ENCODE measurements around the gene PCBD2.
"Not testable (repeated sequence)": the region's sequence is repeated elsewhere in the genome, so short reads cannot be mapped to it uniquely, and the experiment has no call there.

Gene PCBD2

GRCh38 chr5:134906811-134907210 lies 1.9 kb downstream of the PCBD2 start:
- DNase-seq (ENCODE audit: low spot score), result no peak

- not testable (repeated sequence) for DNase-seq (ENCODE audit: low spot score)
Observed at GRCh38 chr5:134910752-134911151, 5.8 kb downstream of the PCBD2 start.

- DNase-seq (ENCODE audit: low spot score), result no peak
Observed at GRCh38 chr5:134911285-134912206, 6.6 kb downstream of the PCBD2 start.

GRCh38 chr5:134913254-134913653 lies 8.3 kb downstream of the PCBD2 start:
- DNase-seq (ENCODE audit: low spot score), result no peak

GRCh38 chr5:134913795-134914194 lies 8.9 kb downstream of the PCBD2 start:
- no peak for DNase-seq (ENCODE audit: low spot score)

- no peak for DNase-seq (ENCODE audit: low spot score)
Observed at GRCh38 chr5:134917070-134917815, 12.3 kb downstream of the PCBD2 start.

GRCh38 chr5:134918861-134919260 lies 13.9 kb downstream of the PCBD2 start:
- no peak for DNase-seq (ENCODE audit: low spot score)

GRCh38 chr5:134920848-134921575 lies 16.1 kb downstream of the PCBD2 start:
- no peak for DNase-seq (ENCODE audit: low spot score)

- DNase-seq (ENCODE audit: low spot score), result no peak
Observed at GRCh38 chr5:134932508-134932907, 27.6 kb downstream of the PCBD2 start.

- DNase-seq (ENCODE audit: low spot score), result no peak
Observed at GRCh38 chr5:134934202-134934601, 29.3 kb downstream of the PCBD2 start.

- no peak for DNase-seq (ENCODE audit: low spot score)
Observed at GRCh38 chr5:134935711-134936602, 31.0 kb downstream of the PCBD2 start.

- no peak for DNase-seq (ENCODE audit: low spot score)
Observed at GRCh38 chr5:134937526-134937925, 32.6 kb downstream of the PCBD2 start.

- no peak for DNase-seq (ENCODE audit: low spot score)
Observed at GRCh38 chr5:134938030-134938429, 33.1 kb downstream of the PCBD2 start.

- DNase-seq (ENCODE audit: low spot score), result no peak
Observed at GRCh38 chr5:134939500-134939899, 34.6 kb downstream of the PCBD2 start.

- DNase-seq (ENCODE audit: low spot score), result no peak
Observed at GRCh38 chr5:134943547-134943946, 38.6 kb downstream of the PCBD2 start.

GRCh38 chr5:134944630-134945029 lies 39.7 kb downstream of the PCBD2 start:
- no peak for DNase-seq (ENCODE audit: low spot score)

GRCh38 chr5:134945041-134945440 lies 40.1 kb downstream of the PCBD2 start:
- DNase-seq (ENCODE audit: low spot score), result no peak

- no peak for DNase-seq (ENCODE audit: low spot score)
Observed at GRCh38 chr5:134948911-134949310, 44.0 kb downstream of the PCBD2 start.

GRCh38 chr5:134949316-134949715 lies 44.4 kb downstream of the PCBD2 start:
- no peak for DNase-seq (ENCODE audit: low spot score)

- no peak for DNase-seq (ENCODE audit: low spot score)
Observed at GRCh38 chr5:134957920-134958608, 53.1 kb downstream of the PCBD2 start.

GRCh38 chr5:134958755-134959154 lies 53.8 kb downstream of the PCBD2 start:
- DNase-seq (ENCODE audit: low spot score), result no peak

Measured in hematopoietic multipotent progenitor cell treated with erythropoietin and hydrocortisone succinate and interleukin-3 and kit ligand, for 15 days (in vitro differentiated cells).